Neural progenitor cell (in vitro differentiated cells): Measurements from ENCODE around the gene TRAPPC3. TPM values are rescaled to one million over a fixed set of nuclear protein-coding genes. Genes with fewer than 3 reads are reported as not detected.
A peak's percentile ranks its signal among the peaks of the same experiment; 100 is the strongest.

ENCODE experiments used
- DNase-seq: peaks from one replicate; pipeline ENCODE4 v3.0.0-alpha.2; 2016; ENCODE audit warnings: low spot score
- H2AFZ ChIP-seq: fragments of 200-600 bp; sonication (generic); replicated peaks from 2 replicates; pipeline ENCODE4 v1.6.1; 2016; ENCODE audit warnings: antibody characterized with exemption
- H3F3A ChIP-seq: fragments of 200-600 bp; sonication (generic); 2 replicates; pipeline ENCODE4 v1.6.1; 2016; ENCODE audit warnings: antibody characterized with exemption, low read depth
- H3K27ac ChIP-seq: fragments of 200-600 bp; sonication (generic); 2 replicates; pipeline ENCODE4 v1.5.1; 2016; ENCODE audit warnings: mild to moderate bottlenecking
- H3K27me3 ChIP-seq: fragments of 200-600 bp; sonication (generic); 2 replicates; pipeline ENCODE4 v1.6.1; 2016; ENCODE audit warnings: mild to moderate bottlenecking, moderate library complexity
- H3K36me3 ChIP-seq: fragments of 200-600 bp; sonication (generic); 2 replicates; pipeline ENCODE4 v1.5.1; 2016
- H3K4me1 ChIP-seq: fragments of 200-600 bp; sonication (generic); 2 replicates; pipeline ENCODE4 v1.6.1; 2016; ENCODE audit warnings: mixed run types
- H3K4me2 ChIP-seq: fragments of 200-600 bp; sonication (generic); 2 replicates; pipeline ENCODE4 v1.6.1; 2016
- H3K4me3 ChIP-seq: fragments of 200-600 bp; sonication (generic); 2 replicates; pipeline ENCODE4 v1.5.1; 2016
- H3K79me2 ChIP-seq: fragments of 200-600 bp; sonication (generic); 2 replicates; pipeline ENCODE4 v1.6.1; 2016; ENCODE audit warnings: low read depth
- H3K9ac ChIP-seq: fragments of 200-600 bp; sonication (generic); 2 replicates; pipeline ENCODE4 v1.6.1; 2016
- H3K9me3 ChIP-seq: fragments of 200-600 bp; sonication (generic); 2 replicates; pipeline ENCODE4 v1.5.1; 2016; ENCODE audit warnings: low read depth
- H4K20me1 ChIP-seq: fragments of 200-600 bp; sonication (generic); 2 replicates; pipeline ENCODE4 v1.6.1; 2016; ENCODE audit warnings: low read depth
- H3K27ac Mint-ChIP-seq: 3 replicates; pipeline ENCODE4 v1.8.0; 2021; ENCODE audit warnings: mixed read lengths
- H3K27me3 Mint-ChIP-seq: 2 replicates; pipeline ENCODE4 v1.8.0; 2022; ENCODE audit warnings: low read depth, mild to moderate bottlenecking, inconsistent platforms, moderate library complexity, mixed read lengths; ENCODE audit not compliant: insufficient read depth
- H3K36me3 Mint-ChIP-seq: 3 replicates; pipeline ENCODE4 v1.8.0; 2021; ENCODE audit warnings: mixed read lengths
- H3K4me1 Mint-ChIP-seq: 3 replicates; pipeline ENCODE4 v1.8.0; 2021; ENCODE audit warnings: mixed read lengths
- H3K4me3 Mint-ChIP-seq: 3 replicates; pipeline ENCODE4 v1.8.0; 2021; ENCODE audit warnings: mild to moderate bottlenecking, moderate library complexity, mixed read lengths
- H3K9me3 Mint-ChIP-seq: 3 replicates; pipeline ENCODE4 v1.8.0; 2020; ENCODE audit warnings: mixed read lengths
- CTCF ChIP-seq: fragments of 200-600 bp; sonication (generic); IDR thresholded peaks from 2 replicates; pipeline ENCODE4 v1.5.1; 2017; ENCODE audit warnings: antibody characterized with exemption, mild to moderate bottlenecking
- EZH2 ChIP-seq: fragments of 200-600 bp; sonication (generic); IDR thresholded peaks from 2 replicates; pipeline ENCODE4 v1.6.1; 2017; ENCODE audit warnings: antibody characterized with exemption, mild to moderate bottlenecking, moderate library complexity
- EZH2phosphoT487 ChIP-seq: fragments of 200-600 bp; sonication (generic); IDR thresholded peaks from 2 replicates; pipeline ENCODE4 v1.6.1; 2017; ENCODE audit warnings: antibody characterized with exemption
- total RNA-seq: library from RNA; depleted of rRNA; stranded (reverse); fragments of >200 nt; gene quantifications from 2 replicates; pipeline ENCODE4 v1.2.3, GENCODE V29; 2015; ENCODE audit warnings: low replicate concordance

The TRAPPC3 gene
- total RNA-seq, 1 donor from 2014 or later: 44.9 TPM

GRCh38 chr1:36150296-36151133 is 1.2 kb upstream of the TRAPPC3 start:
- no peak overlapping the region for H3K9ac ChIP-seq

GRCh38 chr1:36149973-36150295 is 648 bp upstream of the TRAPPC3 start:
- Mint-ChIP-seq H3K27ac (peak overlapping the region; percentile 51), H3K4me3 (peak overlapping the region; percentile 94), H3K27me3 (peaks cover 9% of the 10 kb centered on the region), H3K4me1 (peaks cover 53% of the 10 kb centered on the region), H3K36me3 (peaks cover 9% of the 10 kb centered on the region), H3K9me3 (peaks cover 2% of the 10 kb centered on the region)
- DNase-seq: no peak
- peaks cover 15% of the 10 kb centered on the region for H3K27me3 ChIP-seq
- H3K4me2 ChIP-seq: peak overlapping the region; percentile 48
- no peaks in the 10 kb centered on the region for H3K9me3 ChIP-seq
- H3K4me3 ChIP-seq: peak overlapping the region; percentile 4
- peaks cover 39% of the 10 kb centered on the region for H3F3A ChIP-seq
- no peak overlapping the region for H3K9ac ChIP-seq
- H3K79me2 ChIP-seq: peaks cover 19% of the 10 kb centered on the region
- no peak overlapping the region for H2AFZ ChIP-seq
- no peak overlapping the region for H3K27ac ChIP-seq
- no peaks in the 10 kb centered on the region for H3K36me3 ChIP-seq
- no peaks in the 10 kb centered on the region for H4K20me1 ChIP-seq
- TF ChIP-seq CTCF (no peak), EZH2phosphoT487 (no peak), EZH2 (no peak)
- H3K4me1 ChIP-seq: peaks cover 29% of the 10 kb centered on the region

More at GRCh38 chr1:36150296-36151133, 1.2 kb upstream of the TRAPPC3 start:
- no peaks in the 10 kb centered on the region for H3K36me3 ChIP-seq
- H3K27ac ChIP-seq: no peak overlapping the region
- H3F3A ChIP-seq: peaks cover 45% of the 10 kb centered on the region
- Mint-ChIP-seq H3K36me3 (peaks cover 9% of the 10 kb centered on the region), H3K27ac (peak overlapping the region; percentile 95), H3K4me3 (peak overlapping the region; percentile 94), H3K27me3 (peaks cover 9% of the 10 kb centered on the region), H3K9me3 (peaks cover 2% of the 10 kb centered on the region), H3K4me1 (peaks cover 56% of the 10 kb centered on the region)
- no peaks in the 10 kb centered on the region for H3K9me3 ChIP-seq
- peak; percentile 86 for DNase-seq
- peaks cover 15% of the 10 kb centered on the region for H3K27me3 ChIP-seq
- TF ChIP-seq EZH2phosphoT487: no peak
- no peak for TF ChIP-seq EZH2
- no peak for TF ChIP-seq CTCF
- peaks cover 19% of the 10 kb centered on the region for H3K79me2 ChIP-seq
- H3K4me3 ChIP-seq: no peak overlapping the region
- H3K4me1 ChIP-seq: peaks cover 29% of the 10 kb centered on the region
- H3K4me2 ChIP-seq: peak overlapping the region; percentile 48
- H4K20me1 ChIP-seq: no peaks in the 10 kb centered on the region
- no peak overlapping the region for H2AFZ ChIP-seq

- peaks cover 44% of the 10 kb centered on the region for H3K4me1 Mint-ChIP-seq
- no peaks in the 10 kb centered on the region for H3K36me3 ChIP-seq
- H3K4me1 ChIP-seq: peaks cover 21% of the 10 kb centered on the region
- H3K9ac ChIP-seq: peak overlapping the region; percentile 27
- H3K4me3 Mint-ChIP-seq: peak overlapping the region; percentile 94
- H3K9me3 ChIP-seq: no peaks in the 10 kb centered on the region
- TF ChIP-seq EZH2phosphoT487 (no peak), EZH2 (no peak), CTCF (no peak)
- peaks cover 9% of the 10 kb centered on the region for H3K36me3 Mint-ChIP-seq
- H3K27me3 Mint-ChIP-seq: peaks cover 9% of the 10 kb centered on the region
- peaks cover 28% of the 10 kb centered on the region for H3F3A ChIP-seq
- peaks cover 20% of the 10 kb centered on the region for H3K79me2 ChIP-seq
- H2AFZ ChIP-seq: peak overlapping the region; percentile 50
- peak overlapping the region; percentile 54 for H3K27ac ChIP-seq
- peak overlapping the region; percentile 51 for H3K27ac Mint-ChIP-seq
- peaks cover 14% of the 10 kb centered on the region for H3K27me3 ChIP-seq
- H4K20me1 ChIP-seq: no peaks in the 10 kb centered on the region
- peaks cover 2% of the 10 kb centered on the region for H3K9me3 Mint-ChIP-seq
- peak overlapping the region; percentile 65 for H3K4me3 ChIP-seq
- H3K4me2 ChIP-seq: peak overlapping the region; percentile 76
- no peak for DNase-seq
Observed at GRCh38 chr1:36148821-36149236, 457 bp downstream of the TRAPPC3 start.
